Superior temporal gyrus (tissue), 1 donor: ENCODE measurements around the gene DCAF8L2.
"Not testable (repeated sequence)": the region's sequence is repeated elsewhere in the genome, so short reads cannot be mapped to it uniquely, and the experiment has no call there.

ENCODE experiments used
- DNase-seq: peaks from one replicate; pipeline ENCODE4 v3.0.0-alpha.2; 2016; ENCODE audit errors: extremely low spot score

The DCAF8L2 gene

DNA sequence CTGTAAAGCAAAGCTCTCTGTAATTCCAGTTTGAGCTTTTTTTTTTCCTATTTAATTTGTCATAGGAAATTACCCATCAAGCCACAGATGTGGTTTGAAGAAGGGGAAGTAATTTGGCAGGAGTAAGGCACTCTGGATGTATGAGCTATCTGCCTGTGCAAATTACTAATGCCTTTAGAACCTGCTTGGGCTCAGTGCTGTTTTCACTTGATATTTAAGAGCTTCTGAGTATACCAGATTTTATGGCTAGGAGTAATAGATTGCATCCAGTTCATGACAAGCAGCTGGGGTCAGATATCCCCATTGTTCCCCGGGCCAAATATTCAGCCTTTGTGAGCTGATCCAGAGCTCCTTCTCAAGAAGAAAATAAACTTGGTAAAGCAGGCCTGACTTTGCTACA lies 89.1 kb downstream of the DCAF8L2 start:
- DNase-seq = no peak

DNA sequence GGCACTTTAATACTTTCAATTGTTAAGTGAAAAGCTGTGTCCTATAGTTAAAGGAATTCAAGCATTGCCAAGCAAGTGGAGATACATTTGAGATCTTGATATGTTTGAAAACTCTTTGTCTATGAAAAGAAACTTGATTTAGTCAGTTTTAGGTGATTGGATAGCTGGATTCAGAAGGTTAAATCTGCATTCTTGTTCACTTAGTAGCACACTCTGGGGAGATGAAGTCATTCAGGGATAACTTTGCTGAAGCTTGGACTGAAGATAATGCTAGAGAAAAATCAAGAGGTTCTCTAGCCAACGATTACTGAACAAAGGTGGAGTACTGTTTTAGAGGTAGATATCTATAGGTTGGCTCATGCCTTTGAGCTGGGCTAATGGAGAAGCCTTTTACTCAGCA lies 90.6 kb downstream of the DCAF8L2 start:
- no peak for DNase-seq

DNA sequence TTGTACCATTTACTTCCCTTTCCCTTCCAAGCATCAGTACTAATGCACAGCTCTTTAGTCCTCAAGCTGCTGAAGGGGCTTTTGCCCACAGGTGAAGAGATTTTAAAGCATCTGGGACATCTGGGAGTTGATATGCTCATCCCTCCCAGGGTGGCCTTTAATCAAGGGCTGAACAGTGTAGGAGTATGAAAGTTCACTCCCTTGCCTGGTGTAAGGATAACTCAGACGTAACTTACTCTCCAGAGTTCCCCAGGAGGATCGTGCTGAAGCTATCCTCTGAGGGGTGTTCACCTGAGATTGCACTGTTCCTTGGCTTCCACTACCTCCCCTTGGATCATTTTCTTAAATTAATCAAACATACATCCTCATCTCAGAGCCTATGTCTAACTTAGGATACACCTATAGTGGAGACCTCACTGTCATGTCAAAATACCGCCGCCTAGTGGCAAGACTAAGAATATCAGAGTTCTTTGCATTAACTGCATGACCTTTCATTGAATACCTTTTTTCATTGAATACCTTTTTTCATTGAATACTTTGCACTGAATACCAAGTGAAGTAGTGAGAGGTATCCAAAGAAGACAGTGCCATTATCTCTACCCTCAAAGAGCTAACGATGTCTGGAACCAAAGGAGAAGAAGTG lies 93.5 kb downstream of the DCAF8L2 start:
- peak; percentile 8 for DNase-seq

GRCh38 chrX:27694667-27695066 lies 104.5 kb downstream of the DCAF8L2 start:
- no peak for DNase-seq

DNA sequence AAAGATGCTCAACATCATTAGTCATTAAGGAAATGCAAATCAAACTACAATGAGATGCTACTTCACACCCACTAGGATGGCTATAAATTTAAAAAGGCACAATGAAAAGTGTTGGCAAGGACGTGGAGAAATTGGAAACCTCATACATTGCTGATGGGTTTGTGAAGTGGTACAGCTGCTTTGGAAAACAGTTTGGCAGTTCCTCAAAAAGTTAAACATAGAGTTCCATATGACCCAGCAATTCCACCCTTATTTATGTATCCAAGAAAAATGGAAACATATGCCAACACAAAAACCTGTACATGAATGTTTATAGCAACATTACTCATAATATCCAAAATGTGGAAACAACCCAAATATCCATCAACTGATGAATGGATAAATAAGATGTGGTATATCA lies 116.4 kb downstream of the DCAF8L2 start:
- peak; percentile 8 for DNase-seq

GRCh38 chrX:27715610-27716009 lies 125.5 kb downstream of the DCAF8L2 start:
- no peak for DNase-seq

- DNase-seq = no peak
Measured at GRCh38 chrX:27728291-27728690, 138.1 kb downstream of the DCAF8L2 start.

DNA sequence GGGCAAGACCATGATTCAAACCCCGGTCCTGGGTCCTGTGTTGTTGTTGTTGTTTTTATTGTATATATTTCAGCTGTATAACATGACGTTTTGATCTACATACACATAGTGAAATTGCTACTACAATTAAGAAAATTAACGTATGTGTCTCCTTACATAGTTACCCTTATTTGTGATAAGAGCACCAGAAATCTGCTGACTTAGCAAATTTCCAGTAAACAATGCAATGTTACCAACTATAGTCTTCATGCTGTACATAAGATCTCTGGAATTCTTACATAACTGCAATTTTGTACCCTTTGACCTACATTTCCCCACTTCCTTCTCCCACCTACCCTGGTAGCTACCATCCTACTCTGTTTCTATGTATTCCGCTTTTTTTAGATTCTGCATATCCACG lies 141.8 kb downstream of the DCAF8L2 start:
- DNase-seq = no peak

DNA sequence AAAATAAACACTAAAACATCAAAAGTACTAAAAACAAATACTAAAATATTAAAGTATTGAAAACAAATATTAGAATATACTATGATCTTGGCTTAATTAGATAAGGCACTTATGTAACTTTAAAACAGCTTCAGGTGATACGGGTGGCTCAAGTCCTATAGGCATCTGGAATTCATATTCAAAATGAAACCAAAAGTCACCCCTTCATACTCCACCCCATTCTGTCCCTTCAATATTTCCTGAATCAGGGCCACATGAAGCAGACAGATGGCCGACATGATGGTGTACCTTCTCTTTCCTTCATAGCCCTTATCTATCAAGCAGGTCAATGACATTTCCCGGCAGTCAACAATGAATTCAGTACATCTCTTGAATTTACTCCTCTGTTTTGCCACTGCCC lies 145.8 kb downstream of the DCAF8L2 start:
- DNase-seq = no peak

DNA sequence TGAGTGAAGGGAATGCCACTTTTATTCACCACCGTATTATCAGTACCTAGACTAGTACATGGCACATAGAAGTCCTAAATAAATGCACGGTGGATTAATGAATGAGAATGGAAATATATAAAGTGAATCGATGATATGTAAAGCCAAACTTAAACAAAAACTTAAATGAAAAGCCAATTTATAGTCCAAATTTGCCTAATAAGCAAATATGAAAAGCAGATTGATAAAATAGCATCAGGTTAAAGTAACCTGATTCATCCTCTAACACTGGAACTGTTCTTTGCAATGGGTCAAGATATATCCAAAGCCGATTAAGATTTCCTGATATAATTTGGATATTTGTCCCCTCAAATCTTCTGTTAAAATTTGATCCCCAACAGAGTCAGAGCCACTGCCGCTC lies 150.8 kb downstream of the DCAF8L2 start:
- no peak for DNase-seq

GRCh38 chrX:27743521-27743920 lies 153.4 kb downstream of the DCAF8L2 start:
- not testable (repeated sequence) for DNase-seq

GRCh38 chrX:27746516-27746915 lies 156.4 kb downstream of the DCAF8L2 start:
- no peak for DNase-seq

GRCh38 chrX:27750298-27750697 lies 160.2 kb downstream of the DCAF8L2 start:
- DNase-seq = not testable (repeated sequence)

- no peak for DNase-seq
Measured at GRCh38 chrX:27751976-27752375, 161.8 kb downstream of the DCAF8L2 start.

GRCh38 chrX:27765718-27766117 lies 175.6 kb downstream of the DCAF8L2 start:
- no peak for DNase-seq

GRCh38 chrX:27767387-27767786 lies 177.2 kb downstream of the DCAF8L2 start:
- DNase-seq = no peak

DNA sequence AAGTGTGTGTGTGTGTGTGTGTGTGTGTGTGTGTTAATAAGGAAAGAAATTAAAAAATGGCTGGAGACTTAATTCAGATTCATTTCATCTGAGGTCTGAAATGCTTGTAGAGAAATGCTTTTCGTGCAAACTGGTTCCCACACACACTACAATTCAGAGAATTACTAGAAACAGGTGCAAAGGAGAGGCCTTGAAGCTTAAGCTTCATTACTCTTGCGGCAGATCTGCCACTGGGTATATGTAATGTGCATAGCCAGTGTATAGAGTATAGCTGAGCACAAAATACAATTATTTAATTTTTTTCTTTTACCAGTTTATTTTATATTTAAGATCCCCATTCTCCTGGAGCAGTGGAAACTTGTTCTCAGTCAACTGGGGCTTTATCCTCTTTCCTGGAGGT lies 185.8 kb downstream of the DCAF8L2 start:
- DNase-seq = no peak

DNA sequence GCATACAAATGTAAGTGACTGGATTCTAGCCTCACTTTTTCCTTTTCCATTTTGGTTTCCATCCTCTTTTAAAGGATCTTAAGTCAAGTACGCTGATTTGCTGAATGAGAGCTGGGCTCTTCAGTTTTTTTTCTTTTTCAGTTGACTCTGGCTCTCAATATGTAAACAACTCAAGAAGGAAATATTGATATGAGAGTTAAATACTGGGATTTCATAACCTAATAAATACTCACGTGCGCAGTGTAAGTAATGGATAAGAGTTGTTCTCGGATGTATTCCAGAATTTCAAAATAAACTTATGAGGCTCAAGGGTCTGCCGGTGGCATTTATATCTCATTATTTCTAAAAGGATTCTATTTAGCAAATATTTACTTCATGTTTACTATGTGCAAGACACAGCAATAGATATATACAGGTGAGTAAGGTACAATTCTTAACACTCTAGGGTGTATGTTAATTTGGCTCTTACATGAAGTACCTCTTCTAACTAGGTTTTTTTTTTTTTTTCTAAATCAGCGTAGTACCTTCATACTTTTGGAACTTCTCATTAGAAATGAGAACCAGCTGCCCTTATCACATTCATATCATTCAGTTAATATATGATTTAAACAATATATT lies 206.6 kb downstream of the DCAF8L2 start:
- DNase-seq = no peak

GRCh38 chrX:27797575-27797974 lies 207.4 kb downstream of the DCAF8L2 start:
- DNase-seq = no peak
